Tibial artery (tissue), 4 donors: ENCODE data around the gene KDSR.

Source experiments
- DNase-seq, 2 donors: peaks; one replicate each; pipeline ENCODE4 v3.0.0-alpha.2; 2019
- H3K27ac ChIP-seq, 2 donors: fragments of 200-600 bp; sonication (generic) in 1 of 2; 1 replicate in 1 of 2; 2 replicates in 1 of 2; pipeline ENCODE4 v1.5.1; 2018 to 2019; ENCODE audit warnings: mild to moderate bottlenecking in 1 of 2
- H3K27me3 ChIP-seq, 2 donors: fragments of 200-600 bp; sonication (generic) in 1 of 2; one replicate each; pipeline versions ENCODE4 v1.5.1 to v1.6.0; 2016 to 2019
- H3K36me3 ChIP-seq, 3 donors: fragments of 200-600 bp; sonication (generic) in 2 of 3; one replicate each; pipeline ENCODE4 v1.5.1; 2016 to 2019; ENCODE audit warnings: mild to moderate bottlenecking in 2 of 3
- H3K4me1 ChIP-seq, 4 donors: fragments of 200-600 bp; sonication (generic) in 2 of 4; 1 replicate in 3 of 4; 2 replicates in 1 of 4; pipeline ENCODE4 v1.5.1; 2016 to 2019
- H3K4me3 ChIP-seq, 2 donors: fragments of 200-600 bp; sonication (generic) in 1 of 2; 1 replicate in 1 of 2; 2 replicates in 1 of 2; pipeline ENCODE4 v1.5.1; 2018 to 2019; ENCODE audit warnings: mild to moderate bottlenecking in 2 of 2
- H3K9me3 ChIP-seq, 3 donors: fragments of 200-600 bp; sonication (generic) in 1 of 3; one replicate each; pipeline ENCODE4 v1.5.1; 2016 to 2019
- CTCF ChIP-seq, 2 experiments: fragments of 200-600 bp in 1 of 2; fragments of 450-650 bp in 1 of 2; IDR thresholded peaks; one replicate each; pipeline ENCODE4 v1.5.1; 2017 to 2019; ENCODE audit warnings: antibody characterized with exemption in 2 of 2, mild to moderate bottlenecking in 1 of 2, moderate library complexity in 1 of 2
- intact Hi-C: fragments of 100-400 bp; cut with DNase I; formaldehyde crosslinking; loops from one replicate; pipeline ENCODE4 v1.15.0; 2023; ENCODE audit warnings: low total_unique reads

Gene KDSR

GRCh38 chr18:63348508-63349136 lies 18.4 kb downstream of the KDSR start:
- peaks cover 60 to 99% (median 79%) of the 10 kb centered on the region in 3 donors for H3K36me3 ChIP-seq
- H3K4me3 ChIP-seq: no peak overlapping the region
- no peak for TF ChIP-seq CTCF (IDR thresholded peaks at IDR 0.05)
- peaks cover 0 to 15% (median 7%) of the 10 kb centered on the region in 4 donors for H3K4me1 ChIP-seq
- no peaks in the 10 kb centered on the region for H3K27me3 ChIP-seq
- DNase-seq: no peak
- H3K27ac ChIP-seq: no peak overlapping the region
- no peaks in the 10 kb centered on the region for H3K9me3 ChIP-seq
- intact Hi-C loops: loop anchor here (10.0 kb wide), 1 partner anchor 324 kb away; no protein-coding TSS in a partner anchor

GRCh38 chr18:63346480-63347183 lies 20.4 kb downstream of the KDSR start:
- intact Hi-C loops: loop anchor here (10.0 kb wide), 1 partner anchor 322 kb away; no protein-coding TSS in a partner anchor
- Histone ChIP-seq H3K9me3 (no peaks in the 10 kb centered on the region), H3K4me1 (peaks cover 0 to 15% (median 5%) of the 10 kb centered on the region in 4 donors), H3K27ac (no peak overlapping the region), H3K36me3 (peaks cover 53 to 100% (median 78%) of the 10 kb centered on the region in 3 donors), H3K4me3 (no peak overlapping the region), H3K27me3 (no peaks in the 10 kb centered on the region)
- no peak for DNase-seq
- TF ChIP-seq CTCF (IDR thresholded peaks at IDR 0.05): no peak

DNA sequence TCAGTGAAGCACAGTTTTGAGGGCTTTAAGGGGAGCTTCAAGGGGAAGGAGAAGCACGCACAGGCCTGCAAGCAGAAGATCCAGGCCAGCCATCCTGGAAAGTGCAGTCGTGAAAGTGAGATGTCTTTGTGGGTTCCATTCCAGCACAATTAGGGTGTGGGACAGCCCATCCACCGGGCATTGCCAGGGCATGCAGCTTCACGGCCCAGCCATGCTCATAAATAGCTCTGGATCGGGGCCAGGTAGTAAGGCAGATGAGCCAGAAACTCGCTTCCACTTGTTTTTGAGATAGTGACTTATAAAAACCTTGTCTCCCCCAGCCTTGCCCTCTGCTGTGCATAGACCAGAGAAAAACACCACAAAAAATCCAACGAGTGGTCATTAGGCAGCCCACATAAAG lies 21.0 kb downstream of the KDSR start:
- H3K9me3 ChIP-seq: no peaks in the 10 kb centered on the region
- peaks cover 0 to 15% (median 5%) of the 10 kb centered on the region in 4 donors for H3K4me1 ChIP-seq
- no peak overlapping the region for H3K4me3 ChIP-seq
- no peak for DNase-seq
- intact Hi-C loops: loop anchor here (10.0 kb wide), 1 partner anchor 321 kb away; no protein-coding TSS in a partner anchor
- peaks cover 47 to 98% (median 72%) of the 10 kb centered on the region in 3 donors for H3K36me3 ChIP-seq
- no peaks in the 10 kb centered on the region for H3K27me3 ChIP-seq
- TF ChIP-seq CTCF (IDR thresholded peaks at IDR 0.05): no peak
- H3K27ac ChIP-seq: no peak overlapping the region

GRCh38 chr18:63344918-63345317 lies 22.1 kb downstream of the KDSR start:
- Histone ChIP-seq H3K27ac (no peak overlapping the region), H3K36me3 (peaks cover 36 to 97% (median 70%) of the 10 kb centered on the region in 3 donors)
- DNase-seq: no peak

DNA sequence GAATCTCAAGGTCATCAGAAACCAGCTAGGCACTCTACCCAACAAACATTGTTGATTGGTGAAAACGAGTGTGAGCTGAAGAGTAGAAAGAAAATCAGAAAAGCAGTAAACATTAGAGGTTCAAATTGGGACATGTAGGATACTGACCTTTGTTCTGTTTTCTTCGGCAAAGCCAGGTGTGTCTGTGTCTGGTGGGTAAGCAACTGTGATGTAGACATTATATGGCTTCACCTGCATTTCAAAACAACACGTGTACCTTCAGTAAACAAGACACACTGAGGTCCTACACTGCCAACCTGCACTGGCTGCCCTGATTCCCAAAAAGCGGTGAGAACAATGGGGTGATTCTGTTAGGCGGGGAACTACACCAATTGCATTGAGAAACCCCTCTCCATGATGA lies 22.7 kb downstream of the KDSR start:
- DNase-seq: no peak
- intact Hi-C loops: loop anchor here (10.0 kb wide), 1 partner anchor 319 kb away; no protein-coding TSS in a partner anchor
- Histone ChIP-seq H3K9me3 (no peaks in the 10 kb centered on the region), H3K4me3 (no peak overlapping the region), H3K4me1 (peaks cover 0 to 15% (median 5%) of the 10 kb centered on the region in 4 donors), H3K27me3 (no peaks in the 10 kb centered on the region), H3K27ac (no peak overlapping the region), H3K36me3 (peaks cover 31 to 94% (median 65%) of the 10 kb centered on the region in 3 donors)
- no peak for TF ChIP-seq CTCF (IDR thresholded peaks at IDR 0.05)

More at GRCh38 chr18:63344918-63345317, 22.1 kb downstream of the KDSR start:
- intact Hi-C loops: loop anchor here (10.0 kb wide), 1 partner anchor 320 kb away; no protein-coding TSS in a partner anchor
- no peak for TF ChIP-seq CTCF (IDR thresholded peaks at IDR 0.05)
- H3K4me3 ChIP-seq: no peak overlapping the region
- H3K27me3 ChIP-seq: no peaks in the 10 kb centered on the region
- peaks cover 0 to 15% (median 5%) of the 10 kb centered on the region in 4 donors for H3K4me1 ChIP-seq
- H3K9me3 ChIP-seq: no peaks in the 10 kb centered on the region
